SU-DHL-6 (cell line): Measurements from ENCODE around the gene SPTLC3.

Source experiments
- EZH2phosphoT487 ChIP-seq: fragments of 200-600 bp; sonication (generic), shearing (Covaris generic); conservative IDR thresholded peaks from 2 replicates; pipeline ENCODE4 v1.6.1; 2018; ENCODE audit warnings: mild to moderate bottlenecking, antibody characterized with exemption, low read length, moderate library complexity, mixed read lengths
- TF ChIP-seq, protein P1 (sequence below): fragments of 200-600 bp; sonication (generic); IDR thresholded peaks from one replicate; pipeline ENCODE4 v1.5.1; 2017; ENCODE audit warnings: antibody characterized with exemption, mild to moderate bottlenecking, low read length, moderate library complexity; ENCODE audit not compliant: insufficient read depth, poor library complexity, severe bottlenecking

GRCh38 chr20:13131688-13132087, 122.9 kb downstream of the SPTLC3 start:
- TF ChIP-seq, protein P1, sequence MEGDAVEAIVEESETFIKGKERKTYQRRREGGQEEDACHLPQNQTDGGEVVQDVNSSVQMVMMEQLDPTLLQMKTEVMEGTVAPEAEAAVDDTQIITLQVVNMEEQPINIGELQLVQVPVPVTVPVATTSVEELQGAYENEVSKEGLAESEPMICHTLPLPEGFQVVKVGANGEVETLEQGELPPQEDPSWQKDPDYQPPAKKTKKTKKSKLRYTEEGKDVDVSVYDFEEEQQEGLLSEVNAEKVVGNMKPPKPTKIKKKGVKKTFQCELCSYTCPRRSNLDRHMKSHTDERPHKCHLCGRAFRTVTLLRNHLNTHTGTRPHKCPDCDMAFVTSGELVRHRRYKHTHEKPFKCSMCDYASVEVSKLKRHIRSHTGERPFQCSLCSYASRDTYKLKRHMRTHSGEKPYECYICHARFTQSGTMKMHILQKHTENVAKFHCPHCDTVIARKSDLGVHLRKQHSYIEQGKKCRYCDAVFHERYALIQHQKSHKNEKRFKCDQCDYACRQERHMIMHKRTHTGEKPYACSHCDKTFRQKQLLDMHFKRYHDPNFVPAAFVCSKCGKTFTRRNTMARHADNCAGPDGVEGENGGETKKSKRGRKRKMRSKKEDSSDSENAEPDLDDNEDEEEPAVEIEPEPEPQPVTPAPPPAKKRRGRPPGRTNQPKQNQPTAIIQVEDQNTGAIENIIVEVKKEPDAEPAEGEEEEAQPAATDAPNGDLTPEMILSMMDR: no peak
- TF ChIP-seq EZH2phosphoT487: no peak
